Endothelial cell of umbilical vein (primary cell): ENCODE measurements around the gene APBB2.

ENCODE experiments used
- CTCF ChIP-seq, 2 donors: IDR thresholded peaks; 1 replicate in 1 of 2; 2 replicates in 1 of 2; pipeline ENCODE4 v1.5.1; 2011; ENCODE audit warnings: low read length in 2 of 2, mild to moderate bottlenecking in 2 of 2, moderate library complexity in 2 of 2, control low read depth in 1 of 2, inconsistent platforms in 1 of 2, low read depth in 1 of 2; ENCODE audit not compliant: insufficient read depth in 1 of 2; ENCODE audit errors: extremely low read depth in 1 of 2
- EZH2 ChIP-seq: IDR thresholded peaks from 2 replicates; pipeline ENCODE4 v1.6.1; 2012; ENCODE audit warnings: borderline replicate concordance, low read depth, mild to moderate bottlenecking, moderate library complexity, low read length, inconsistent platforms; ENCODE audit not compliant: severe bottlenecking
- MAX ChIP-seq: IDR thresholded peaks from 2 replicates; pipeline ENCODE4 v1.6.1; 2011; ENCODE audit not compliant: insufficient read depth, insufficient read length
- POLR2A ChIP-seq: IDR thresholded peaks from 2 replicates; pipeline ENCODE4 v1.6.1; 2012; ENCODE audit warnings: low read depth, mild to moderate bottlenecking, control low read depth, low read length
- POLR2AphosphoS5 ChIP-seq: IDR thresholded peaks from 2 replicates; pipeline ENCODE4 v1.6.1; 2012; ENCODE audit warnings: low read depth, mild to moderate bottlenecking, control low read depth, low read length, moderate library complexity; ENCODE audit not compliant: insufficient read depth

GRCh38 chr4:40788331-40788730, 426.0 kb downstream of the APBB2 start:
- TF ChIP-seq POLR2A (no peak), CTCF (IDR thresholded peaks at IDR 0.05; ENCODE audit: extremely low read depth in 1 of 2, insufficient read depth in 1 of 2, low read depth in 1 of 2, low read length in 2 of 2) (no peak), POLR2AphosphoS5 (no peak), EZH2 (no peak), MAX (no peak)
